Stromal cell of bone marrow (primary cell): Measurements from ENCODE around the gene SAV1.
A peak's percentile ranks its signal among the peaks of the same experiment; 100 is the strongest.
"Not testable (repeated sequence)": the region's sequence is repeated elsewhere in the genome, so short reads cannot be mapped to it uniquely, and the experiment has no call there.

Source experiments
- DNase-seq: peaks from one replicate; pipeline ENCODE4 v3.0.0-alpha.2; 2012; ENCODE audit warnings: low read depth

SAV1 gene

DNA sequence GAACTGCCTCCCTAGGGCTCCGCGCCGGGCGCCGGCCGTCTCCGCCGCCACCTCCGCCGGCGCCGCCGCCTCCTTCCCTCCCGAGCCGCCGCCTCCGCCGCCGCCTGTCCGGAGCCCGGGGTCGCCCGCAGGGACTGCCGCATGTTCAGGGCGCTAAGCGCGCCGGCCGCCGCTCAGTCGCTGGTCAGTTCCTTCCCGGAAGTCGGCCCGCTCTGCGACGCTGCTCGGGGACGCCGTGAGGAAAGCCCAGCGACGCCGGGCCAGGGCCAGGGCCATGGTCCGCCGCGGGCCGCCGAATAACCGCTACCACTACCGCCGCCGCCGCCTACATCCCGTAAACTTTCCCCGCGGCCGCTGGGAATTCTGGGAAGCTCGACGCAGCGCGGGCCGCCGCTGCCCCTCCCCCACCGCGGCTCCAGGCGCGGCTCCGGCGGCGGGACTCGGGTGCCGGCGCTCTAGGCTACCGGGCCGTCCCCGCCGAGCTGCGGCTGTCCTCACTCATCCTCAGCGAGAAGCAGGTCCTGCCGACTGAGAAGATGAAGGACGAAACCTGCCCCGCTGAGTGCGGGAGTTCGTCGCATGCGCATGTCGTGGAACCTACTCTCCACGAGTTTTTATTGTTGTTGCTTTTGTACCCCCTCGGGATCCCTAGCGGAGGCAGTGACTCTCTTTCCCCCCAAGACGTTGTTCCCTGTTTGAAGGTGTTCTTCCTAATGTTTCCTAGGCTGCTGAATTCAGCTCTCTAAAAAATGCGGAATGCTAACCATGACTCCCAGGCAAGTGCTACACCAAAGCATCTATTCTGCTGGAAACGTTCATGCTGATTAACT is at the start of gene SAV1:
TSS of gene SAV1 (minus strand) at position 311 of the 830 bp plus-strand sequence. CDS start 339 bp downstream, outside the sequence.
- DNase-seq, result peak; percentile 63

DNA sequence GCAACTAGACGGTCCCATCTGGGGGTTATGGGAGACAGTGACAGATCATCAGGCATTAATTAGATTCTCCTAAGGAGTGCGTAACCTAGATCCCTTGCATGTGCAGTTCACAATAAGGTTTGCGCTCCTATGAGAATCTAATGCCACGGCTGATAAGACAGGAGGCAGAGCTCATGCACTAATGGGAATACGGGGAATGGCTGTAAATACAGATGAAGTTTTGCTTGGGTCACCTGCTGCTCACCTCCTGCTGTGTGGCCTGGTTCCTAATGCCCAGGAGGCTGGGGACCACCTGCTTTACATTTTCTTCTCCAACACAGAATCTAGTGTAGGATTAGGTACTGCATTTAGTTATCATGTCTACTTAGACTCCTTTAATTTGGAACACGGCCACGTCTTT is 49.7 kb upstream of the SAV1 start:
- DNase-seq, result no peak

DNA sequence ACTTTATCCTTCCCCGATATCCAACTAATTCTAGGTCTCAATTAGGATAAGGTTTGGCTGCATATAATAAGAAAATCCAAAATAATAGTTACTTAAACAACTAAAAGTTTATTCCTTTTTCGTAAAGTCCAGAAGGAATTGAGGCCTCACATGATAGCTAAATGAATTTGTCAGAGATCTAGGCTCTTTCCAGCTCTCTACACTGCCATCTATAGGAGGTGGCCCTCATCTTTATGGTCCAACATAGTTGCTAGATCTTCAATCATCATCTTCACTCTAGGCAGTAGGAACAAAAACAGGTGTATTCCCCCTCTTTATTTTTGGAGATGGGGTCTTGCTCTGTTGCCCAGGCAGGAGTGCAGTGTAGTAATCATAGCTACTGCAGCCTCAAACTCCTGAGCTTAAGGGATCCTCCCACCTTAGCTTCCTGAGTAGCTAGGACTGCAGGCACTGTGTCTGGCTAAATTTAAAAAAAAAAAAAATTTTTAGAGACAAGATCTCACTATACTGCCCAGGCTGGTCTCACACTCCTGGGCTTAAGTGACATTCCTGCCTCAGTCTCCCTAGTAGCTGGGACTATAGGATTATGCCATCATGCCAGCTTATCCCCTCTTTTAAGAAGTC is 46.5 kb upstream of the SAV1 start:
- peak; percentile 31 for DNase-seq

DNA sequence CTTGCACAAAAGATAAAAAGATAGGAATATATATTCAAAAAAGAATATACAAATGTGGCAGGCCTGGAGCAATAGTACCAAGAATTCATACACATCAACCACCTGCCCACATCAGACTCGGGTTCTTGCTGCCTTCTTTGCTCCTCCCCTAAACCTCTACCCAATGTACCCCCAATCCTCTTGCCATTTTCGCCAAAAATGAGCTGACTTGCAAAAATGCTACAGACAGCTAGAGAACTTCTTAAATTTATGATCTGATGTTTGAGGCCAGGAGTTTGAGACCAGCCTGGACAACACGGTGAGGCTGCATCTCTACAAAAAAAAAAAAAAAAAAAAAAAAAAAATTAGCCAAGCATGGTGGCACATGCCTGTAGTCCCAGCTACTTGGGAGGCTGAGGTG is 42.9 kb upstream of the SAV1 start:
- DNase-seq, result no peak

GRCh38 chr14:50705026-50705593 is 37.0 kb upstream of the SAV1 start:
- DNase-seq, result no peak

DNA sequence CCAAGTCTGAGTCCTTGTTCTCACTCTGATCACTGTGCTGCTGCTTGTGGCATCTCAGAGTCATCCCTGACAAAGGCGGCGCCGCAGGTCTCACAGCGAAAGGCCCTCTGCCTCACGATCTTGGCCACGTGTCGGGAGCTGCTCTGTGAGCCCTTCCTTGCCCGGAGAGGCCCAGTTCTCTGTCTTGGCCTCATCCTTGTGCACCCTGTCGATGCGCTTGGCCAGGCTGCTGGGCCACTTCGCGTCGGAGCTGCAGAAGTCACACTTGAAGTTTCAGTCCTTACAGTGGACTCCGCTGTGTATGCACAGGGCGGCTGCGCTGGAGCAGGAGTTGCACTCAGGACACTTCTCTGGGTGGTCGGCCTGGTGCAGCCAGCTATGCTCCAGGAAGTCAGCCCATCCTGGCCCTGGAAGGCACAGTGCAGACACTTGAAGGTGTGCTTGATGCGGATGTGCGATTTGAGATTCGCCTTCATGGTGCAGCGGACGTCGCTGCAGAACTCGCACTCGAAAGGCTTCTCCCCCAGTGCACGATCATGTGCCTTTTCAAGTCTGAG is 36.4 kb upstream of the SAV1 start:
- DNase-seq, result no peak

DNA sequence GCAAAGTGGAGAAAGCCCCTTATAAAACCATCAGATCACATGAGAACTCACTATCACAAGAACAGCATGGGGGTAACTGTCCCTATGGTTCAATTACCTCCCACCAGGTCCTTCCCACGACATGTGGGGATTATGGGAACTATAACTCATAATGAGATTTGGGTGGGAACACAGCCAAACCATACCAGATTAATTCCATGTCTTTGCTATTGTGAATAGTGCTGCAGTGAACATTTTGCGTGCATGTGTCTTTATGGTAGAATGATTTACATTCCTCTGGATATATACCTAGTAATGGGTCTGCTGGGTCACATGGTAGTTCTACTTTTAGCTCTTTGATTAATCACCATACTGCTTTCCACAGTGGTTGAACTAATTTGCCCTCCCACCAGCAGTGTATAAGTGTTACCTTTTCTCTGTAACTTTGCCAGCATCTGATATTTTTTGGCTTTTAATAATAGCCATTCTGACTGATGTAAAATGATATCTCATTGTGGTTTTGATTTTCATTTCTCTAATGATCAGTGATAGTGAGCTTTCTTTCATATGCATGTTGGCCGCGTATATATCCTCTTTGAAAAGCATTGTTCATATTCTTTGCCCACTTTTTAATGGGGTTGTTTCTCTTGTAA is 29.7 kb upstream of the SAV1 start:
- no peak for DNase-seq

- DNase-seq, result not testable (repeated sequence)
Observed at GRCh38 chr14:50694260-50694659, 26.2 kb upstream of the SAV1 start.

DNA sequence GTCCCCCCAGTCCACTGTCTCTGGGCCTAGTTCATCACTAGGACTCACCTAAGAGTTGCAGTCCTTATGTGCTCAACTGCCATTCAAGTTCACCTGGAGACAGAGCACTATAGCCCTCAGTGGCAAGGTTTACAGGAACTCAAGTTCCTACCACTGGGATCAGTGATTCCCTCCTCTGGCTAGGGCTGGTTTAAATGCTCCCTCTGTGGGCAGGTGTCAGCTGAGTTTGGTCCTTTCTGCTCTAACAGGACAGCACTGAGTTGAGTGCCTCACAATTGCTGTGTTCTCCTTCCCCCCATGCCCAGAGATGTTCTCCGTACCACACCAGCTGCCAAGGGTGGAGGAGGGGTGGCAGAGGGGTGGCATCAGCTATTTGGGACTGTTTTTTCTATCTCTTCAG is 20.8 kb upstream of the SAV1 start:
- DNase-seq, result no peak

DNA sequence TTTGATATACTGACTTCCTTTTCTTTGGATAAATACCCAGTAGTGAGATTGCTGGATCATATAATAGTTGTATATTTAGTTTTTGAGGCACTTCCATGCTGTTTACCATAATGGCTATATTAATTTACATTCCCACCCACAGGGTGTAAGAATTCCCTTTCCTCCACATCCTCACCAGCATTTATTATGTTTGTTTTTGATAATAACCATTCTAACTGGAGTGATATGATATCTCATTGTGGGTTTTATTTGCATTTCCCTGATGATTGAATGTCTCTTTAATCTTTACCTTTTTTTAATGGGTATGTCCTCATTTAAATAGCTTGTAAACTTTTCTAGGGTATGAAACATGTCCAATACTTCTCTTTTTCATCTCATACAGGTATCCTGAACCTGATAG is 11.6 kb upstream of the SAV1 start:
- no peak for DNase-seq

DNA sequence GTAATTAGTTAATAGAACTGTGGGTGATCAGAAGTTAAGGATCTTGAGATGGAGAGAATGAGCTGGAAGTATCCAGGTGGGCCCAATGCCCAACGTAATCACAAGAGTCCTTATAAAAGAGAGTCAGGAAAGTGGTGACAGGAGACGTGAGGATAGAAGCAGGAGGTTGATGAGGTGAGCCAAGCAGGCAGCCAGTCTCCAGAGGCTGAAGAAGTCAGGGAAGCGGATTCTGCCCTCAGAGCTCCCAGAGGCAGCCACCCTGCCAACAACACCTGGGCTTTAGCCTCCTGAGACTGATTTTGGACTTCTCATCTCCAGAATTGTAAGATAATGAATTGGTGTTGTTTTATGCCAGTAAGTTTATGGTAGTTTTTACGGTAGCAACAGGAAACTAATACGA is 10.1 kb upstream of the SAV1 start:
- no peak for DNase-seq

GRCh38 chr14:50677527-50678063 is 9.5 kb upstream of the SAV1 start:
- peak; percentile 21 for DNase-seq

DNA sequence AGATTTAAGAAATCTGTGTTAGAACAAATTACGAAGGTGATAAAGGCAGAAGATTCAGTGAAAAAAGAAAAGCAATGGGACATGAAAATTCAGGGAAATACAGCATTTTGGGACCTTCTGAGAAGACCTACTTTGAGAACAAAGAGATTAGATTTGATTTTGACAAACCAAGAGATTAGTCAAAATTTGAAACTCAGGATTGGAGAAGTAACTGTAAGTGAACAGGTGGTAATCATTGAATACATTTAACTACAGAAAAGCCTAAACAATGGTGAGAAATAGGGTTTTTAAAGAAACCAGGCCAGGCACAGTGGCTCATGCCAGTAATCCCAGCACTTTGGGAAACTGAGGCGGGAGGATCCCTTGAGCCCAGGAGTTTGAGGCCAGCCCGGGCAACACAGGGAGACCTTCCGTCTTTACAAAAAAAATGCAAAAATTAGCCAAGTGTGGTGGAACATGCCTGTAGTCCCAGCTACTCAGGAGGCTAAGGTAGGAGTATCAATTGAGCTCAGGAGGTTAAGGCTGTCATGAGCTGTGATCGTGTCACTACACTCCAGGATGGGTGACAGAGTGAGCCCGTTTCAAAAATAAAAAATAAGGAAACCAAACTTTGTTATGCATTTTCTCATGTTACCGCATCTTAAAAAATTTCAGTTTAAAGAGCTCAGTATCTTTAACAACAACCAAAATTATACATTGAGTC is 8.9 kb upstream of the SAV1 start:
- DNase-seq, result no peak

GRCh38 chr14:50675597-50675996 is 7.5 kb upstream of the SAV1 start:
- DNase-seq, result no peak

DNA sequence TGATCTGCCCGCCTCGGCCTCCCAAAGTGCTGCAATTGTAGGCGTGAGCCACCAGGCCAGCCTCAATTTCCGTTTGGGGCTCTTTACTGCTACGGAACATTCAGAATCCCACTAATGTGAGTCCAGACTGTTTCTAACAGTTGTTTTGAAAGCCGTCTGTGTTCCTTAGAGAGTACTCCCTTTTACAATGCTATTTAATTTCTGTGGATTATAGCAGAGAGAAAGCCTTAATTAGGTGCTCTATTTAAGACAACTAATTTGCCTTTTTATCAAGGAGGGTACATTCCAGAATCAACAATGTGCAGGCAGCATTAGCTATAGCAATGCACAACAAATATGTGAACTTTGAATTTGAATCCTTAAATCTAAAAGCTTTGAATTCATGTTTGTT is 2.8 kb upstream of the SAV1 start:
- DNase-seq, result no peak

GRCh38 chr14:50670196-50670865 is 2.2 kb upstream of the SAV1 start:
- no peak for DNase-seq

DNA sequence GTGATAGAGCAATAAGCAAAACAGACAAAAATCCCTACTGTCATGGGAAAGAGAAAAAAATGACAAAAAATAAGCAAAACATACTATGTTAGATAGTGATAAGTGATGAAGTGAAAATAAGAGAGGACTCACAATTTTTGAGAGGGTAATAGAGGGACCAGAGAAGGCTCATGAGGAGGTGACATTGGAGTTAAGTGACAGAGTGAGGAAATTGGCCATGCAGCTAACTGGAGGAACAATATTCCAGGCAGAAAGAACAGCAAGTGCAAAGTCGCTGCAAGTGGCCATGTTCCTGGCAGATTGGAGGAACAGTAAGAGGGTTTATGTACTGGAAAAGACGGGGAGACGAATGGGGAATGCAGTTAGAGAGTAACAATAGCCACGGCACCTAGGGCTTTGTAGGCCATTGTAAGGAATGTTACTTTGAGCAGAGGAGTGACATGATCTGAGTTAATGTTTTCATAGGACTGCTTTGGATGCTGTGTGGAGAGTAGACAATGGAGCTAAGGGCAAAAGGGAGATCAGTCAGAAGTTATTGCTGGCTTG is 1.4 kb upstream of the SAV1 start:
- DNase-seq, result no peak

GRCh38 chr14:50668826-50669143 is 679 bp upstream of the SAV1 start:
- no peak for DNase-seq

- no peak for DNase-seq
Observed at GRCh38 chr14:50667684-50667995, 466 bp downstream of the SAV1 start.

DNA sequence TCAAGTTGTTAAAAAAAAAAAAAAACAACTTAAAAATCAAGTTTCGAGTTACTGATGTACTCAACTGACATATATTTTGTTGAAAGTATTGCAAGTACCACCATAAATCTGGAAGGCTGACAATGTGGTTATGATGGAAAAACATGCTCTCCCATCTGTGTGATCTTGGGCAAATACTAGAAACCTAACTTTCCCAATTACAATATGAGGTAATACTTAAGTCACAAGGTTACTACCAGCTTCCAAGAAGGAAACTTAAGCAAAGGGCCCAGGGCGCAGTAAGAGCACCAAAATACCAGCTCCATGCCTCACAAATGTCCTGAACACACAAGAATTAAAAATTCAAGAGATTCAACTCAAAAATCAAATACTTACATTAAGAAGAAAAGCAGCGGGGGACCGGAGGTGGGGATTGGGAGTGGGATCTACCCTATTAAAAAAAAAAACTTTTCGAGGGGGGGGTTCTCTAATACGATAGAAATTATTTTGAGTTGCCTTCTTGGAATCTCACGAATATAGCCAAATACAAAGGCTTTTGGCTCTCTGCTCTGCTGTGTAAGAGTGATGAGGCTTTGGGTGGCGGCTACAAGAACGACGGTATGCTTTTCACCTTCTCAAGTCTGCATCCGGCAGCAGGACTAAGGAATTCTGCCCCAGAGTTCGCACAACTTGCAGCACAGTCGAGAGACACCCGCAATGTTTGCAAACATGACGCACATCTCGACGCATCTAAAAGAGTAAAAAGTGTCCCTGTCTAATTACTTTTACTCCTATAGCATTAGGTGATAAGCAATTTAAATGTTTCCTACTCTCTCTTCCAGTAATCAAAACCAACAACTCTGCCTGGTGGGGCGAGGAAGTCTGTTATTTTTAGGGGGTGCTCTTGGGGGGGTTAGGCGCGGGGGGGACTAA is 1.1 kb downstream of the SAV1 start:
- peak; percentile 76 for DNase-seq
